Measurements from ENCODE around the gene AIFM3. TPM values are rescaled to one million over a fixed set of nuclear protein-coding genes. Genes with fewer than 3 reads are reported as not detected.
A peak's percentile ranks its signal among the peaks of the same experiment; 100 is the strongest.

The AIFM3 gene
- total RNA-seq, 2 donors from 2014 or later = 76.9 to 156 TPM

GRCh38 chr22:20980523-20980922, 13.5 kb downstream of the AIFM3 start:
- no peak for DNase-seq
- intact Hi-C loops (cut with DNase I) = no loop called here
- no peak for TF ChIP-seq CTCF (IDR thresholded peaks at IDR 0.05)
- peaks cover 12% of the 10 kb centered on the region for H3K4me1 ChIP-seq
- H3K9me3 ChIP-seq = no peaks in the 10 kb centered on the region
- no peak overlapping the region for H3K4me3 ChIP-seq
- H3K27ac ChIP-seq = no peak overlapping the region
- no peaks in the 10 kb centered on the region for H3K36me3 ChIP-seq
- no peaks in the 10 kb centered on the region for H3K27me3 ChIP-seq
- H3K9ac ChIP-seq (ENCODE audit: low read depth in 2 of 2, low read length in 2 of 2) = no peak overlapping the region

GRCh38 chr22:20980938-20981722, 14.1 kb downstream of the AIFM3 start:
- Histone ChIP-seq H3K36me3 (no peaks in the 10 kb centered on the region), H3K4me1 (peaks cover 12% of the 10 kb centered on the region), H3K9me3 (no peaks in the 10 kb centered on the region), H3K27ac (peak overlapping the region; percentile 89), H3K9ac (ENCODE audit: low read depth in 2 of 2, low read length in 2 of 2) (peak overlapping the region; percentile 90 to 94), H3K4me3 (peak overlapping the region; percentile 69), H3K27me3 (no peaks in the 10 kb centered on the region)
- DNase-seq = no peak
- TF ChIP-seq CTCF (IDR thresholded peaks at IDR 0.05) = no peak
- intact Hi-C loops (cut with DNase I) = no loop called here

GRCh38 chr22:20981787-20982562, 14.9 kb downstream of the AIFM3 start, which contains the start of gene LZTR1:
Gene LZTR1, plus strand, starts transcription at chr22:20982297. Its CDS starts 75 bp downstream, at chr22:20982372.
- H3K4me3 ChIP-seq = peak within 1 kb of the TSS; percentile 69
- H3K27me3 ChIP-seq = no peaks in the 10 kb centered on the region
- peak; percentile 42 for TF ChIP-seq CTCF (IDR thresholded peaks at IDR 0.05)
- H3K4me1 ChIP-seq = peaks cover 12% of the 10 kb centered on the region
- intact Hi-C loops (cut with DNase I) = no loop called here
- peak within 1 kb of the TSS; percentile 89 for H3K27ac ChIP-seq
- H3K9ac ChIP-seq (ENCODE audit: low read depth in 2 of 2, low read length in 2 of 2) = peak within 1 kb of the TSS; percentile 90 to 94
- H3K9me3 ChIP-seq = no peaks in the 10 kb centered on the region
- H3K36me3 ChIP-seq = no peaks in the 10 kb centered on the region
- DNase-seq = peak; percentile 91

- Histone ChIP-seq H3K4me3 (peak overlapping the region; percentile 69), H3K36me3 (no peaks in the 10 kb centered on the region), H3K27me3 (no peaks in the 10 kb centered on the region), H3K4me1 (peaks cover 12% of the 10 kb centered on the region), H3K9ac (ENCODE audit: low read depth in 2 of 2, low read length in 2 of 2) (peak overlapping the region; percentile 90 to 94), H3K27ac (peak overlapping the region; percentile 89), H3K9me3 (no peaks in the 10 kb centered on the region)
- no peak for TF ChIP-seq CTCF (IDR thresholded peaks at IDR 0.05)
- no peak for DNase-seq
- intact Hi-C loops (cut with DNase I) = no loop called here
Measured at GRCh38 chr22:20982563-20982882, 15.5 kb downstream of the AIFM3 start.

GRCh38 chr22:20983081-20983771, 16.2 kb downstream of the AIFM3 start:
- Histone ChIP-seq H3K36me3 (no peaks in the 10 kb centered on the region), H3K9ac (ENCODE audit: low read depth in 2 of 2, low read length in 2 of 2) (peak overlapping the region; percentile 90 to 94), H3K4me3 (peak overlapping the region; percentile 69), H3K4me1 (peaks cover 12% of the 10 kb centered on the region), H3K9me3 (no peaks in the 10 kb centered on the region), H3K27me3 (no peaks in the 10 kb centered on the region), H3K27ac (no peak overlapping the region)
- intact Hi-C loops (cut with DNase I) = no loop called here
- no peak for TF ChIP-seq CTCF (IDR thresholded peaks at IDR 0.05)
- DNase-seq = no peak
